Left lobe of liver (tissue), 1 donor: ENCODE measurements around the gene IQSEC2. TPM values are rescaled to one million over a fixed set of nuclear protein-coding genes. Genes with fewer than 3 reads are reported as not detected.

Experiments used
- total RNA-seq: library from RNA; stranded (reverse); gene quantifications from one replicate; pipeline ENCODE4 v1.2.1, GENCODE V29; 2021
- donor health status: DM: no; HTN: yes; CAD: no.

IQSEC2 gene
- total RNA-seq, 1 donor from 2014 or later = 2.5 TPM

Other genes starting within 250 kb of the IQSEC2 start
- 0.23 TPM for gene GPR173, start 232.8 kb downstream of the IQSEC2 start, total RNA-seq
- 4.8 TPM for gene TSPYL2, start 199.2 kb downstream of the IQSEC2 start, total RNA-seq
- 5.0 TPM for gene KANTR, start 187.4 kb downstream of the IQSEC2 start, total RNA-seq
- gene KDM5C, start 56.4 kb downstream of the IQSEC2 start, total RNA-seq = 34.1 TPM
- 27.8 TPM for gene SMC1A, start 141.1 kb upstream of the IQSEC2 start, total RNA-seq
- 0.38 TPM for gene RIBC1, start 141.3 kb upstream of the IQSEC2 start, total RNA-seq
- 195 TPM for gene HSD17B10, start 152.8 kb upstream of the IQSEC2 start, total RNA-seq